NCI-H2171 (cell line): ENCODE data around the gene OR10A2.
"Not testable (repeated sequence)": the region's sequence is repeated elsewhere in the genome, so short reads cannot be mapped to it uniquely, and the experiment has no call there.

ENCODE experiments used
- DNase-seq: peaks from one replicate; lab custom pipeline; 2025; lab: John Stamatoyannopoulos, UW

Gene OR10A2, protein sequence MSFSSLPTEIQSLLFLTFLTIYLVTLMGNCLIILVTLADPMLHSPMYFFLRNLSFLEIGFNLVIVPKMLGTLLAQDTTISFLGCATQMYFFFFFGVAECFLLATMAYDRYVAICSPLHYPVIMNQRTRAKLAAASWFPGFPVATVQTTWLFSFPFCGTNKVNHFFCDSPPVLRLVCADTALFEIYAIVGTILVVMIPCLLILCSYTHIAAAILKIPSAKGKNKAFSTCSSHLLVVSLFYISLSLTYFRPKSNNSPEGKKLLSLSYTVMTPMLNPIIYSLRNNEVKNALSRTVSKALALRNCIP

DNA sequence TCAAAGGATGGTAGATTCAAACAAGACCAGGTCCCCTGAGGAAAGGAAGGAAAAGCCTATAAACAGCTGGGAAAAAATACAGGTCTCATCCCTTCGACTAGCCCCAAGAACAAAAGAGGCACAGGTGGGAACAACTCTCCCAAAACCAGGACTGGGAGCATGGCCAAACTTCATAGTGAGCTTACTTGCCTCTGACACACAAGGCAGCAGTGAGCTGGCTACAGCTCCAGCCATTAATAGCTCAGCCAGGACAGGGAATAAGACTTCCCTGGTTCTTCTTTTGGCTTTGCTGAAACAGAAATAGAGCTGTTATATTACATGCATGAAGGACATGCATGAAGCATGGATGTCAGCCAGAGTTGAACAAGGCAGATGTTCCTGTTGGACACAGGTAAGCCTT, at the start of gene OR10A2:
TSS of gene OR10A2 (plus strand) at position 97 of the 400 bp plus-strand sequence. CDS start 6,698 bp downstream, outside the sequence.
- DNase-seq = no peak

- no peak for DNase-seq
Observed at GRCh38 chr11:6813656-6814055, 49.2 kb upstream of the OR10A2 start.

DNA sequence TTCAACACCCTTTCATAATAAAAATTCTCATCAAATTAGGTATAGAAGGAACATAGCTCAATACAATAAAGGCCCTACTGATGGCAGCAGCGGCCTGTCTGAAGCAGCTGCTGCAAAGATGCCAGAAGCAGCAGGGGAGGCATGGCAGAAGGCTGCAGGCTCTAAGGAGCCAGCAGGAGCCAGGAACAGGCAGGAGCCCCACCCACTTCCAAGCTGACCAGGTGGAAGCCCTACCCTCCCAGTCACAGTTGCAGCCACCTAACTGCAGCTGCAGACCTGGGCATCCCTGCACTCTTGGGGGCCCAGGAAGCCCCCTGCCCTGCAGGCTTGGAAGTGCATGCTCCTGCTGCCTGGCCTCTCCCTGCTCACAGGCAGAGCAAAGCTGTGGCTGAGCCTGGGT, 45.2 kb upstream of the OR10A2 start:
- DNase-seq = no peak

DNA sequence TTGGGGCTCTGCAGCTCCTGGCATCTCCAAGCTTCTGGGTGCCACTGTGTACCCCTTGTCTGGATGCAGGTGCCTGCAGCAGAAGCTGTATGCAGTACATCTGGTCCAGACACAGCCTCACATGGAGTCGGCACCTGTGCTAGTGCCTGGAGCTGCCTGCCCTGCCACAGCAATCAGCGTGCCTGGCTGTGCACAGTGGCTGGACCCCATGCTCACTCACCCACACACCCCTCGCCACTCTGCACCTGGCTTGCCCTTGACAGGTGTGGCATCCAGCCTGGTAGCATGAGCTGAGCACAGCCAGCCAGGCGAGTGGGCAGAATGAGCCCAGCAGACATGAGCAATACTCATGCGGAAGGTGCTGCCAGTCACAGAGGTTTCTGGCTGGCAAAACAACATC, 43.9 kb upstream of the OR10A2 start:
- DNase-seq = no peak

DNA sequence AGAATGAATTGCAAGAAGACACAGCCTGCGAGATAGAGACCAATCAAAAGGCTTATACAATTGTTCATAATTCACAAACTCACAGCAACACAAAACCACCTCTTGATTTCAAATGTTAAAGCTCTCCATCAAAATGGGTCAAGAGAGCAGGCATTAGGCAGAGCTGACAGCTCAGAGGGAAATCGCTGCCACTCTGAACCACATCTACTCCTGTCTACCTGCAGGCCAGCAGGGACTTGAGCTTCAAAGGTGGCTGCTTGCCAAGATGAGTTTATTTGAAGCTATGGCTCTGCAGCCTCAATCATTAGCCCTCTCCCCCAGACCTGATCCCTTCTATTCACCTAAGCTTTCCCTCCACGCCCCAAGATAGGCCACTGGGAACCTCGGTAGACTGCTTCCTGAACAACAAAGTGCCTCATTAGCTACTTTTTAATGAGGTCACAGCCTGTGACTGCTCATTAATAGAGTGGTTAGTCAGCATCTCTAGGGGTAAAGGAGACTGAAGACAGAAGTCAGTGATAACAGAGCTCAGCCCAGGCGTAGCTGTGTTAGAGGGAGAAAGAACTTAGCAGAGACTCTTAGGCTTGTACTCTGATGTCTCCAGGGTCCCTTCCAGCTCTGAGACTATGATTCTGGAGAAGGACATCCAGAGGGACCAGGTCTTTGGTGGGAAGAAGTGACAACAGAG, 38.6 kb upstream of the OR10A2 start:
- DNase-seq = no peak

- DNase-seq = no peak
Observed at GRCh38 chr11:6825231-6825744, 37.6 kb upstream of the OR10A2 start.

- DNase-seq = no peak
Observed at GRCh38 chr11:6828103-6828502, 34.8 kb upstream of the OR10A2 start.

DNA sequence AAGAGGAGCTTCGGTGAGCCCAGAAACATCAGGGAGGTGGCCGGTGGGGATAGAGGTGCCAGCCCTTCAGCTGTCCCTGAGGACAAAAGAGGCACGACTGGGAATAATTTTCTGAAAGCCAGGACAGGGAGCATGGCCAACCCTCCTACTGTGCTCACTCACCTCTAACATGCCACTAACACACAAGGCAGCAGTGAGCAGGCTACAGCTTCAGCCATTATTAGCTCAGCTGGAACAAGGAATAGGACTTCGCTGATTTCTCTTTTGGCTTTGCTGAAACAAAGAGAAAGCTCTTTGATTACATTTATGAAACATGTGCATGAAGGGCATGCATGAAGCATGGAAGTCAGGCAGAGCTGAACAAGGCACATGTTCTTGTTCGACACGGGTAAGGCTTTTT, 29.5 kb upstream of the OR10A2 start:
- no peak for DNase-seq

DNA sequence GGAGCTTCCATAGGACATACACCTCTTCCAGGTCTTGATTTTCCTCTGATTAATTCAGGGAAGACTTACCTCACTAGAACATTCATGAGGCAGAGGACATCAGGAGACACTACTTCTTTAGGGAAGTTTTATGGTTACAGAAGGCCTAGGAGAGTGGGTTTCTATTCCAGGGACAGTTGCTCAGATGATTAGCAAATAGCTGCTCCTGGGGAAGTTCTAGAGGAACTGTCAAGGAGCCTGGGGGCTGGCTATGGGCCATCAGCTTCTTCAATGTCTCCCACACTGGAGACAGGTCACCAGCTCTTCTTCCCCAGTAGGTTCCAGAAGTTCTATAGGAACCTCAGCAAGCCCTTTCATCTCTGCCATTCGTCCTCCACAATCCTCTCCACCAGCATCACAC, 28.8 kb upstream of the OR10A2 start:
- no peak for DNase-seq

DNA sequence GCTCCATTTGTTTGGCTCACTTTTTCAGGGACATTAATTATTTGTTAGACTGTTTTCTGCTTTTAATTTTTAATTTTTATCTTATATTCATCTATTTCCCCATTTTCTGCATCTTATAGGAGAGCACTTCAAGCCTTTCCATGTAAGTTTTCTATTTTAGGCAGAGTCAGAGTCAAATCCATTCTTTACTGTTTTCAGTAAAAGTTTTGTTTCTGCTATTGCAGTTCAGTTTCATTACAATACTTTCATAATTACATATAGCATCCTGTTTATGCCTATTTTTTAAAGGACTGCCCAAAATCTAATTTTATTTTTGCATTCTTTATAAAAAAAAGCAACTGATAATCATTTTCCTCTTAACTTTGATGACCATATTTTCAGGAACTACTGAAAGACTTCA, 21.2 kb upstream of the OR10A2 start:
- no peak for DNase-seq

- DNase-seq = no peak
Observed at GRCh38 chr11:6843670-6844069, 19.2 kb upstream of the OR10A2 start.

DNA sequence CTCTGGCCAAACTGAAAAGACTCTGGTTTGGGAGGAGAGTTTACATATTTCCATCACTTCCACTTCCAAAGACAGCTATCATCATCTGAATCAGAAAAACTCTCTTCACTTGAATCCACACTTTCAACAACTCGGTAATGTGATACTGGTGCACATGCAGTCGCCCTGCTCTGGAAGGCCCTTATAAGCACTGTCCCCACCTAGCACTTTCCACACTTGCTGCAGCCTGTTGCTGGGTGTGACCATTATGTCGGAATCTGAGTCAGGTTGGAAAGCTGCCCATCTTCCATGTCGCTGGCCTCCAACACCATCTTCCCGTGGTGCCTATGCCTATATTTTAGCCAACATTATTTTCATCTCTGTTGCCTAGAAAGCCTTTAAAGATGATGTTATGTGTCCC, 18.5 kb upstream of the OR10A2 start:
- no peak for DNase-seq

DNA sequence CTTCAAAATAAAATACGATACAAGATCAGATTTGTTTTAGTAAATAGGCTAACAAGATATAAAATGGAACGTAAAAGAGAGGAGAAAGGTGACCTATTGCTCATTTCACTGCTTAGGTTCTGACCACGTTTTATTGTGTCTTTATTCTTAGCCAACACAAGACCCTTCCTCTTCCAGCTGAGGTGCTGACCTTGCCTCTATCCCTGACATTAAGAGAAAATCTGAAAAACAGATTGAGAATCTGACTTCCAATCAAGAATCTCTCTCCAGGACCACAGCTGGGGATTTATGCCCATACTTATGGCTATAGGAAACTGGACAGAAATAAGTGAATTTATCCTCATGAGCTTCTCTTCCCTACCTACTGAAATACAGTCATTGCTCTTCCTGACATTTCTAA, 17.5 kb upstream of the OR10A2 start, which contains the start of gene OR10A5:
TSS of gene OR10A5 (plus strand) at position 301 of the 400 bp plus-strand sequence. CDS start at position 301, 0 bp downstream.
- no peak for DNase-seq

DNA sequence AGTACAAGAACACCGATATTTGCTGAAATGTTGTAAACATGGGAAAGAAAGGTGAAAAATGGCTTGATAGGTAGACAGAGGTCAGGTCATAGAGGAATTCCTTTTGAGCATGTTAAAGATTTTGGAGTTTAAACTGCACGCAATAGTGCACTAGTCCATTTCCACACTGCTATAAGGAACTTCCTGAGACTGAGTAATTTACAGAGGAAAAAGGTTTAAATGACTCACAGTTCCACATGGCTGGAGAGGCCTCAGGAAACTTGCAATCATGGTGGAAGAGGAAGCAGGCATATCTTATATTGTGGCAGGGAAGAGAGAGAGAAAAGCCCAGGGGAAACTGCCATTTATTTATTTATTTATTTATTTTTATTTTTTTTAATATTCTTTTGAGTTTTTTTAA, 12.3 kb upstream of the OR10A2 start:
- DNase-seq = no peak

- DNase-seq = not testable (repeated sequence)
Observed at GRCh38 chr11:6854801-6855200, 8.1 kb upstream of the OR10A2 start.

GRCh38 chr11:6855971-6856541, 6.8 kb upstream of the OR10A2 start:
- no peak for DNase-seq

- DNase-seq = no peak
Observed at GRCh38 chr11:6856871-6857270, 6.0 kb upstream of the OR10A2 start.

GRCh38 chr11:6864438-6864837, 1.6 kb downstream of the OR10A2 start:
- DNase-seq = no peak

GRCh38 chr11:6871278-6871677, 8.4 kb downstream of the OR10A2 start:
- DNase-seq = no peak

DNA sequence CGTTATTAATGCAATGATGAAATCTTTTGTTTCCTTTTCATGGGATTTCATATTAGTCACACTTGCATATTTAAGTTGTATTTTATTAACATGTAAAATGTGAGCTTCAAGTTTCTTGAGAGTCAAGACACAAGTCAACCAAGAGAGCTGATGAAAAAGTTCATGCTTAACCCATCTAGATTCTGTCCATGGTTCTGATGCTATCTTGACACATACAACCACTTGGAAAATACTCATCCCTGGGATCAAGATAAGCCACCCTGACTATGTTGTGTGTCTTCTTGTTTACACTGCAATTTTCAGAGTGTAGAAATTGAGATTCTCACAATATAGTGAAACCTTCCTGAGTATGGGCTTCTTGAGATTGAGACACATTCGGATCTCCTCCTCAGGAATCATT, 12.9 kb downstream of the OR10A2 start:
- no peak for DNase-seq

- no peak for DNase-seq
Observed at GRCh38 chr11:6876325-6876724, 13.5 kb downstream of the OR10A2 start, which contains the start of gene OR10A4. Gene OR10A4, plus strand, starts transcription at chr11:6876625. Its CDS starts 23 bp downstream, at chr11:6876648.

DNA sequence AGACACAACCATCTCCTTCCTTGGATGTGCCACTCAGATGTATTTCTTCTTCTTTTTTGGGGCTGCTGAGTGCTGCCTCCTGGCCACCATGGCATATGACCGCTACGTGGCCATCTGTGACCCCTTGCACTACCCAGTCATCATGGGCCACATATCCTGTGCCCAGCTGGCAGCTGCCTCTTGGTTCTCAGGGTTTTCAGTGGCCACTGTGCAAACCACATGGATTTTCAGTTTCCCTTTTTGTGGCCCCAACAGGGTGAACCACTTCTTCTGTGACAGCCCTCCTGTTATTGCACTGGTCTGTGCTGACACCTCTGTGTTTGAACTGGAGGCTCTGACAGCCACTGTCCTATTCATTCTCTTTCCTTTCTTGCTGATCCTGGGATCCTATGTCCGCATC, 14.1 kb downstream of the OR10A2 start:
- DNase-seq = no peak

DNA sequence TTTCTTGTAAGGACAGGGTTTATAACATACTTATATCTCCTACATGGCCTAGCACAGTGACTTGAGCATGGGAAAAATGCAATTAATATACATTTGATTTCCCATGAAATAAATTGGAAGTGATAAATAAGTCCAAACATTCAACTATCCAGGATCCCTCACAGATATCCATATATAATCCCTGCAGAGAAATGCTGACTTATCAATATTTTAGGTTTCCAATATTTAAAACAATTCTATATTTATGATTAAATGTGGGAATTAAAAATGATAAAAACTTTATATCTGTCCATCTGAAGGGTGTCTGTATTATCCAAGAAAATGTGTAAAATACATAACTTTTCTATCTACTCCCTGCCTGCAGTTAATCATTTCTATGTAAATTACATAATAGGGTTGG, 19.9 kb downstream of the OR10A2 start:
- DNase-seq = no peak
